Endothelial cell (in vitro differentiated cells): ENCODE results near the gene DUSP6. TPM values are rescaled to one million over a fixed set of nuclear protein-coding genes. Genes with fewer than 3 reads are reported as not detected.
"Not testable (repeated sequence)": the region's sequence is repeated elsewhere in the genome, so short reads cannot be mapped to it uniquely, and the experiment has no call there.

Experiments used
- DNase-seq: peaks from one replicate; pipeline ENCODE4 v3.0.0; 2021; ENCODE audit warnings: low spot score
- H3K27ac Mint-ChIP-seq: one replicate; pipeline ENCODE4 v1.8.0; 2021; ENCODE audit warnings: mixed read lengths, inconsistent platforms; ENCODE audit not compliant: unreplicated experiment
- H3K27me3 Mint-ChIP-seq: one replicate; pipeline ENCODE4 v1.8.0; 2021; ENCODE audit warnings: mild to moderate bottlenecking, moderate library complexity, mixed read lengths, inconsistent platforms; ENCODE audit not compliant: unreplicated experiment
- H3K36me3 Mint-ChIP-seq: one replicate; pipeline ENCODE4 v1.8.0; 2021; ENCODE audit warnings: mild to moderate bottlenecking, low read depth, mixed read lengths, inconsistent platforms; ENCODE audit not compliant: unreplicated experiment
- H3K4me1 Mint-ChIP-seq: one replicate; pipeline ENCODE4 v1.8.0; 2021; ENCODE audit warnings: mild to moderate bottlenecking, mixed read lengths, inconsistent platforms; ENCODE audit not compliant: unreplicated experiment
- H3K4me3 Mint-ChIP-seq: one replicate; pipeline ENCODE4 v1.8.0; 2021; ENCODE audit warnings: mild to moderate bottlenecking, mixed read lengths, inconsistent platforms; ENCODE audit not compliant: unreplicated experiment
- H3K9me3 Mint-ChIP-seq: one replicate; pipeline ENCODE4 v1.8.0; 2021; ENCODE audit warnings: mixed read lengths, inconsistent platforms; ENCODE audit not compliant: unreplicated experiment
- total RNA-seq: library from RNA; stranded (reverse); fragmentation: NEBNext Ultra II Directional; extraction: Animal tissue kit (Norgen Biotek cat#: 25700); gene quantifications from one replicate; pipeline ENCODE4 v1.2.1, GENCODE V29; 2021; ENCODE audit not compliant: unreplicated experiment
- TF ChIP-seq, protein P1 (sequence below): fragments of 200-600 bp; sonication (generic); IDR thresholded peaks from one replicate; pipeline ENCODE4 v1.5.0; 2021; ENCODE audit warnings: antibody characterized with exemption; ENCODE audit not compliant: unreplicated experiment

DUSP6 gene
- total RNA-seq, 1 donor from 2014 or later = 232 TPM

DNA sequence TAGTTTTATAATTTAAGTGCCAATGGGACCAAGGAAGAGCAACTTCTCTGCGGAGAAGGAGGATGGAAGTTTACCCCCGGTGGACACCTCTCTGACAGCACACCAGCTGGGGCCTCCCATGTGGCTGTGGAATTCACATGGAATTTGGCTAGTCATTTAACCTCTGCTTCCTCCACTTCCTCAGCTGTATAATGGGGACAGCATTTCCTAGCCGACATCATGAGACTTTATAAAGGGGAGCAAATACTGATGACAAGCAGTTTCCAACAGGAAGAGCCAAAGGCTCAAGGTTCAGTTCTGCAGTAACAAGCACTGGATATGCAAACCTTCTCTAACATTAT, 7.5 kb downstream of the DUSP6 start:
- TF ChIP-seq, protein P1, sequence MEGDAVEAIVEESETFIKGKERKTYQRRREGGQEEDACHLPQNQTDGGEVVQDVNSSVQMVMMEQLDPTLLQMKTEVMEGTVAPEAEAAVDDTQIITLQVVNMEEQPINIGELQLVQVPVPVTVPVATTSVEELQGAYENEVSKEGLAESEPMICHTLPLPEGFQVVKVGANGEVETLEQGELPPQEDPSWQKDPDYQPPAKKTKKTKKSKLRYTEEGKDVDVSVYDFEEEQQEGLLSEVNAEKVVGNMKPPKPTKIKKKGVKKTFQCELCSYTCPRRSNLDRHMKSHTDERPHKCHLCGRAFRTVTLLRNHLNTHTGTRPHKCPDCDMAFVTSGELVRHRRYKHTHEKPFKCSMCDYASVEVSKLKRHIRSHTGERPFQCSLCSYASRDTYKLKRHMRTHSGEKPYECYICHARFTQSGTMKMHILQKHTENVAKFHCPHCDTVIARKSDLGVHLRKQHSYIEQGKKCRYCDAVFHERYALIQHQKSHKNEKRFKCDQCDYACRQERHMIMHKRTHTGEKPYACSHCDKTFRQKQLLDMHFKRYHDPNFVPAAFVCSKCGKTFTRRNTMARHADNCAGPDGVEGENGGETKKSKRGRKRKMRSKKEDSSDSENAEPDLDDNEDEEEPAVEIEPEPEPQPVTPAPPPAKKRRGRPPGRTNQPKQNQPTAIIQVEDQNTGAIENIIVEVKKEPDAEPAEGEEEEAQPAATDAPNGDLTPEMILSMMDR = no peak
- H3K27me3 Mint-ChIP-seq = peaks cover 23% of the 10 kb centered on the region
- H3K9me3 Mint-ChIP-seq = no peaks in the 10 kb centered on the region
- H3K27ac Mint-ChIP-seq = peak overlapping the region; percentile 52
- no peak for DNase-seq
- peak overlapping the region; percentile 31 for H3K4me3 Mint-ChIP-seq
- H3K4me1 Mint-ChIP-seq = peaks cover 50% of the 10 kb centered on the region
- peaks cover 28% of the 10 kb centered on the region for H3K36me3 Mint-ChIP-seq

DNA sequence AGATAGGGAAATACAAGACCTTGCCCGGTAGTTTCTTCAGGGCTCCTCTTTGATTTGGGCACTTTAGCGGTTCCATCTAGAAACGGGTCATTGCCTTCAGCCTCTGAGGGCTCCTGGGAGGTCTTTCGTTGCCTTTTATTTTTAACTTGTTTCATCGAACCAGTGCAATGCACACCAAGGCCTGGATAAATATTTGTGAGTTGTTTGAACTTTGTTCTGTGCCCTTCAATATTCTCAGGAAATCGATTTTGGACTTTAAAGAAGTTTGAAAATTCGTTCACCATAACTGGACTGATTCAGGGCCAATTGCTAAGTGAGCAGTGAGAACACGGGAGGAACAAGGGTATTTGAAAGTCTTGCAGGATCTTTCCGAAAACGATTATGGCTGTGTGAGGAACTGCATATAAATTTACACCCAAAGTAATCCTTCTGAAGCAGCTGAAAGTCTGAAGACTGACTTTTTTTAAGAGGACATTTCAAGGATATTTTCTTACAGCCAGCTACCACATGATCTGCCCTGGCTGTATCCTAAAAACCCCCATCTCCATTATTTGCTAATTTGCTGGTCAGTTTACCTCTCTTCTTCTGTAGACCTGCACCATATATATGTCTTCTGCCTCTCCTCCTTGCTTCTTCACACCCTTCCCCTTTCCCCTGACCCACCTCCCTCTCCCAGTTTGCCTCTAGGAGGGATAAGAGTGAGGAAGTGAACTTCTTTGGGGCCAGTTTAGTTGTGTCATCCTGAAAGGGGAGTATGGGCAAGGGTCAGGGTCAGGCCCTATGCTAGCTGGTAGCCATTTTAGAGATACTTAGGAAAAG, 8.0 kb downstream of the DUSP6 start:
- TF ChIP-seq, protein P1 = no peak
- Mint-ChIP-seq H3K36me3 (peaks cover 23% of the 10 kb centered on the region), H3K27me3 (peaks cover 18% of the 10 kb centered on the region), H3K9me3 (no peaks in the 10 kb centered on the region), H3K4me1 (peaks cover 52% of the 10 kb centered on the region), H3K27ac (peak overlapping the region; percentile 52), H3K4me3 (peak overlapping the region; percentile 31)
- DNase-seq = no peak

DNA sequence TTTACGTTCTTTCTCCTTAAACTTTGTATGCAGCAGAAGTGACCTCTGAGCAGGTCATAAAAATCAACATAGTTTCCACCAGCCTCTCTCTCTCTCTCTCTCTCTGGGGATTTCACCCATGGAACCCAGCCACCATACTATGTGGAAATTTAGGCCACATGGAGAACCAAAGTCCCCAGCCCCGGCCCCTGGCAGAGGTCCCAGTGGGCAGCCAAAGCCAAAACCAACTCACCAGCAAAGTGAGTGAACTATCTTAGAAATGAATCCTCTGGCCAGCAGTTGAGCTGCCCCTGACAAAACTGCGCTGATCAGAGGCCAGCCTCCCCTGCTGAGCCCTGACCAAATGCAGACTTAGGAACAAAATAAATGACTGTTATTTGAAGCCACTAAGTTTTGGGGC, 9.2 kb downstream of the DUSP6 start:
- peaks cover 42% of the 10 kb centered on the region for H3K4me1 Mint-ChIP-seq
- DNase-seq = no peak
- TF ChIP-seq, protein P1 = no peak
- peaks cover 11% of the 10 kb centered on the region for H3K27me3 Mint-ChIP-seq
- peaks cover 11% of the 10 kb centered on the region for H3K36me3 Mint-ChIP-seq
- no peak overlapping the region for H3K27ac Mint-ChIP-seq
- no peaks in the 10 kb centered on the region for H3K9me3 Mint-ChIP-seq
- H3K4me3 Mint-ChIP-seq = no peak overlapping the region

DNA sequence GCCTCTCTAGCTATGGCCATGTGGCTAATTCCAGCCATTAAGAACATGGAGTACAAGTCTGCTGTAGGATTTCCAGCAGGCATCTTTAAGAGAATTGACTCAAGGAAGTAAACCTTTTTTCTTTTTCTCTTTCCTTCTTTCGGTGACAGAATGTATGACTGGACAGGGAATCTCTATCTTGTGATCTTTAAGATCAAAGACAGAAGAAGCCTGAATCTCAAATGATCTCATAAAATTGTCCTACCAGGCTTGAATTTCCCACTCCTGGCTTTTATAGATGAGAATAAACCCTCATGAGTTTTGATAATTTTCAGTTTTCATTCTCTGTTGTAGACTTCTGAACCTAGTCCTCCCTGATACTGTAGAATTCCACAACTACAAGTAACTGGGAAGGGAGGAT, 11.4 kb downstream of the DUSP6 start:
- peaks cover 21% of the 10 kb centered on the region for H3K4me1 Mint-ChIP-seq
- H3K27me3 Mint-ChIP-seq = peaks cover 4% of the 10 kb centered on the region
- TF ChIP-seq, protein P1 = no peak
- DNase-seq = no peak
- H3K27ac Mint-ChIP-seq = no peak overlapping the region
- H3K9me3 Mint-ChIP-seq = no peaks in the 10 kb centered on the region
- H3K4me3 Mint-ChIP-seq = no peak overlapping the region
- no peaks in the 10 kb centered on the region for H3K36me3 Mint-ChIP-seq

DNA sequence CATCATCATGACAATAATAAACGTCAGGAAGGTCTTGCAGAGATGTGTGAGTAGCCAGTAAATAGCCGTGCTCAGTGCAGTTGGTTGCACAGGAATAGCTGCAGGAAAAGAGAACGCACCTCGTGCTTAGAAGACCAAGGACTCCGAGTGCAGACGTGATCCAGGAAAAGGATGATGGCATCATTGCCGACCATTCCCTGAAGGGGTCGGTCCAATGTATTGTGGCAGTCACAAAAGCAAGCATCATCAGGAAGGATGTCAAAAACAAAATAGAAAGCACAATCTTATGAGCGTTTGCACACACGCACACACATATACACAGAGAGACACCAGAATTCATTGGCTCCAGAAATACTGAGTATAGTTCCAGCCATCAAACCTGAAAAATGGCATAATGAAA, 12.8 kb downstream of the DUSP6 start:
- H3K36me3 Mint-ChIP-seq = no peaks in the 10 kb centered on the region
- H3K27ac Mint-ChIP-seq = no peak overlapping the region
- peaks cover 4% of the 10 kb centered on the region for H3K27me3 Mint-ChIP-seq
- TF ChIP-seq, protein P1 = no peak
- no peak overlapping the region for H3K4me3 Mint-ChIP-seq
- H3K4me1 Mint-ChIP-seq = peaks cover 8% of the 10 kb centered on the region
- DNase-seq = no peak
- H3K9me3 Mint-ChIP-seq = no peaks in the 10 kb centered on the region

DNA sequence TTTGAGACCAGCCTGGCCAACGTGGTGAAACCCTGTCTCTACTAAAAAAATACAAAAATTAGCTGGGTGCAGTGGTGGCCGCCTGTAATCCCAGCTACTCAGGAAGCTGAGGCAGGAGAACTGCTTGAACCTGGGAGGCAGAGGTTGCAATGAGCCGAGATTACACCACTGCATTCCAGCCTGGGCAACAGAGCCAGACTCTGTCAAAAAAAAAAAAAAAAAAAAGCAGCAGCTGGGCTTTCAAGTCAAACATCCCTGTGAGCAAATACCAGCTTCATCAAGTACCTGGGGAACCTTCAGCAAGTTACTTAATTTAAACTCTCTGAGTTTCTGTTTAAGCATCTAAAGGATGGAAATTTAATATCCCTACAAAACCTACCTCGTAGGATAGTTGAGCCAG, 15.2 kb downstream of the DUSP6 start:
- not testable (repeated sequence) for H3K9me3 Mint-ChIP-seq, H3K4me3 Mint-ChIP-seq, H3K27ac Mint-ChIP-seq, H3K27me3 Mint-ChIP-seq, H3K36me3 Mint-ChIP-seq, DNase-seq
- H3K4me1 Mint-ChIP-seq = peaks cover 12% of the 10 kb centered on the region
